Suprapubic skin (tissue), 4 donors: ENCODE data around the gene SEC11A.

Experiments used
- CTCF ChIP-seq, 2 donors: fragments of 200-600 bp in 1 of 2; fragments of 450-650 bp in 1 of 2; sonication (generic) in 1 of 2; IDR thresholded peaks; one replicate each; pipeline ENCODE4 v1.5.1; 2016 to 2019; ENCODE audit warnings: antibody characterized with exemption in 2 of 2, mild to moderate bottlenecking in 1 of 2, moderate library complexity in 1 of 2
- POLR2A ChIP-seq, 2 donors: fragments of 450-650 bp; IDR thresholded peaks; one replicate each; pipeline ENCODE4 v1.6.1; 2017; ENCODE audit warnings: antibody characterized with exemption in 2 of 2, mild to moderate bottlenecking in 2 of 2, moderate library complexity in 2 of 2
- POLR2AphosphoS5 ChIP-seq, 3 donors: sonication (generic); formaldehyde crosslinking; IDR thresholded peaks; one replicate each; pipeline ENCODE4 v1.6.1; 2017; ENCODE audit warnings: antibody characterized with exemption in 3 of 3

GRCh38 chr15:84764989-84765388 is 49.0 kb upstream of the SEC11A start:
- TF ChIP-seq POLR2A (IDR thresholded peaks at IDR 0.05) (no peak), CTCF (IDR thresholded peaks at IDR 0.05) (no peak), POLR2AphosphoS5 (IDR thresholded peaks at IDR 0.05) (no peak)
